Urothelium cell line (cell line): ENCODE measurements around the gene EML2.
"Not testable (repeated sequence)": the region's sequence is repeated elsewhere in the genome, so short reads cannot be mapped to it uniquely, and the experiment has no call there.

Experiments
- DNase-seq: peaks from one replicate; pipeline ENCODE4 v3.0.0; 2011; ENCODE audit warnings: low spot score, mixed read lengths
- FAIRE-seq: peaks from 2 replicates; lab custom pipeline; 2011; peaks lifted over from hg19 to GRCh38; lab: Jason Lieb, UNC

The EML2 gene, protein sequence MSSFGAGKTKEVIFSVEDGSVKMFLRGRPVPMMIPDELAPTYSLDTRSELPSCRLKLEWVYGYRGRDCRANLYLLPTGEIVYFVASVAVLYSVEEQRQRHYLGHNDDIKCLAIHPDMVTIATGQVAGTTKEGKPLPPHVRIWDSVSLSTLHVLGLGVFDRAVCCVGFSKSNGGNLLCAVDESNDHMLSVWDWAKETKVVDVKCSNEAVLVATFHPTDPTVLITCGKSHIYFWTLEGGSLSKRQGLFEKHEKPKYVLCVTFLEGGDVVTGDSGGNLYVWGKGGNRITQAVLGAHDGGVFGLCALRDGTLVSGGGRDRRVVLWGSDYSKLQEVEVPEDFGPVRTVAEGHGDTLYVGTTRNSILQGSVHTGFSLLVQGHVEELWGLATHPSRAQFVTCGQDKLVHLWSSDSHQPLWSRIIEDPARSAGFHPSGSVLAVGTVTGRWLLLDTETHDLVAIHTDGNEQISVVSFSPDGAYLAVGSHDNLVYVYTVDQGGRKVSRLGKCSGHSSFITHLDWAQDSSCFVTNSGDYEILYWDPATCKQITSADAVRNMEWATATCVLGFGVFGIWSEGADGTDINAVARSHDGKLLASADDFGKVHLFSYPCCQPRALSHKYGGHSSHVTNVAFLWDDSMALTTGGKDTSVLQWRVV

DNA sequence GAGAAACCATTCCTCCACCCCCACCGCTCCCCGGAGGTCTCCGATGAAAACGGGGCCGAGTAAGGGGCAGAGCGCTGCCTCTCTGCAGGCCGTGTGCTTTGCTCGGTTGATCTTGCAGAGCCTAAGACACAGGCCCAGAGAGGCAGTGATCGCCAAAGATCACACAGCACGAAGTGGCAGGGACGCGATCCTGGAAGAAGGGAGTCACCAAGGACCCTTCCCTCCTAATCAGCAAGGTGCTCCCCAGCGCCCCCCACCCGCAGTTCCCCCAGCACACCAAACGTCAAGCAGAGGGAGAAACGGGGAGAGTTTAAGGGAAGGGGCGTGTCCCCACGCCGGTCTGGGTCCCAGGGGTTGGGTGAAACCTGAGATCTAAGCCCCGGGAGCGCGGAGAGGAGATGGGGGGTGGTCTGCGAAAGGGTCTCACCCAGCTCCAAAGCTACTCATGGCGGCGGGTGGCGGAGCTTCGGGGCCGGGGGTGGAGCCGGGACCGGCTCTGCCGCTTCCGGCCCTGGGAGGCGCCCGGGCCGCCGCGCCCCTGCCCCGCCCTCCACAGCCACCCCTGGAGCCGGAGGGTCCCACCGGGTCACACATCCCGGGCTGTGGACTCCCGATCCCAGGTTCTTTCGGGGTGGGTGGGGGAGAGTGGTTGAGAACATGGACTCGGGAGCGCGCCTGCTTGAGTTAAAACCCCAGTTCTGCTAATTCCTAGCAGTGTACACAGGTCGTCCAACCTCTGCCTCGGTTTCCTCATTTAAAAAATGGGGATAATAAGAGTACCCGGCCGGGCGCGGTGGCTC, at the start of gene EML2:
Gene EML2, minus strand, starts transcription at position 468 of the 800 bp plus-strand sequence. Its CDS starts 21 bp downstream, at position 447.
- peak; percentile 60 for DNase-seq
- FAIRE-seq, result no peak

DNA sequence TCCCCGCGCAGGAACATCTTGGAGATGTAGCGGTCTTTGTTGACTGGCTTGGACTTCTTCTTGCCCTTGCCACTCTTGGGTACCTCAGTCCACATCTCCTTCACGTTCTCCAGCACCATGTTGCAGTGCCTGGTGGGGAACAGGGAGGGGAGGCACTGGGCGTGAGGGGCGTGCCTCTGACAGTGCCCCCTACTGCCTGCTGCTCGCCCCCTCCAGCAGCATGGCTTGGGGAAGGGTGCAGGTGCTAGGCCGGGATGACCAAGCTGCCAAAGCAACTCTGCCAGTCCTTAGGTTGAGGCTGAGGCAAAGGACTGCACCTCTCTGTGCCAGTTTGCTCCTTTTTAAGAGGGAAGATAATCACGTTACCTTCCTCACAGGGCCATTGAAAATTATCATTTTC, 48.4 kb upstream of the EML2 start:
- DNase-seq (no peak), FAIRE-seq (peak; percentile 58)

DNA sequence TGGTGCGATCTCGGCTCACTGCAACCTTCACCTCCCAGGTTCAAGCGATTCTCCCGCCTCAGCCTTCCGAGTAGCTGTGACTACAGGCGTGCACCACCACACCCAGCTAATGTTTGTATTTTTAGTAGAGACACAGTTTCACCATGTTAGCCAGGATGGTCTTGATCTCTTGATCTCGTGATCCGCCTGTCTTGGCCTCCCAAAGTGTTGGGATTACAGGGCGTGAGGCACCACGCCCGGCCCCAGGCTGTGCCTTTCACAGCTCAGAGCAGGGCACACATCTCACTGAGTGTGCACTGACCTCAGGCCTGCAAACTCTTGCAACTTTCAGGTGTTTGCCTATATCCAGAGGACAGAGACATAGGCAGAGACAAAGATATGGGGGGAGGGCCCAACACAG, 45.8 kb upstream of the EML2 start:
- not testable (repeated sequence) for DNase-seq, FAIRE-seq

DNA sequence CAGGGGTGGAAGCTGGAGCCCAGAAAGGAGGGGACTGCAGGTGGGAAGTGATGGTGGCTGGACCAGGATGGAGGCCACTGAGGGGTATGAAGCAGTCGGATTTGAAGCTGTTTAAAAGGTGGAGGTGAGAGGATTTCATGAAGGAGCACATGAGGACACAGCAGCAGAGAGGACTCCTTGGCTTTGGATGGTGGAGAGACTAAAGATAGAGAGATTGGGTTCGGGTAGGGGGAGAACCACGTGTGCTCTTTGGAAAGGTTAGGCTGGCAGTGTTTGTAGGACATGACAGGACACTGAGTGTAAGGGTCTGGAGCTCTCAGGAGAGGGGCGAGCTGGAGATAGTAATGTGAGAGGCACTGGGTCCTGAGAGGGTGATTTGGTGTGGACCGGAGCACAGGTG, 43.7 kb upstream of the EML2 start:
- no peak for FAIRE-seq
- no peak for DNase-seq

DNA sequence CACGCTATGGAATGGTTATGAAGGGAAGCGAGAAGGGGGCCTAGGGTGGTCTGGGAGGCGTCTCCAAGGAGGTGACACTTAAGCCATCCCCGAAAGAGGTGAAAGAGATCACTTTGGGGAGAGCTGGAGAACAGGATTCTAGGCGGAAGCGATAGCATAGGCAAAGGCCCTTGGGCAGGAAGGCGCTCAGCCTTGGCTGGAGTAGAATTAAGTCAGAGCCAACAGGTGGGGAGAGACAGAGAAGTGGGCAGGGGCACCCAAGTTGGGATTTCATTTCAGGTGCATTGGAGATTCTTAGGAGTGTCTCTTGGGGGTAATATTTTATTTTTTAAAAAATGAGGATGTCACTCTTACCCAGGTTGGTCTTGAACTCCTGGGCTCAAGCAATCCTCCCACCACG, 42.9 kb upstream of the EML2 start:
- DNase-seq (no peak), FAIRE-seq (no peak)

DNA sequence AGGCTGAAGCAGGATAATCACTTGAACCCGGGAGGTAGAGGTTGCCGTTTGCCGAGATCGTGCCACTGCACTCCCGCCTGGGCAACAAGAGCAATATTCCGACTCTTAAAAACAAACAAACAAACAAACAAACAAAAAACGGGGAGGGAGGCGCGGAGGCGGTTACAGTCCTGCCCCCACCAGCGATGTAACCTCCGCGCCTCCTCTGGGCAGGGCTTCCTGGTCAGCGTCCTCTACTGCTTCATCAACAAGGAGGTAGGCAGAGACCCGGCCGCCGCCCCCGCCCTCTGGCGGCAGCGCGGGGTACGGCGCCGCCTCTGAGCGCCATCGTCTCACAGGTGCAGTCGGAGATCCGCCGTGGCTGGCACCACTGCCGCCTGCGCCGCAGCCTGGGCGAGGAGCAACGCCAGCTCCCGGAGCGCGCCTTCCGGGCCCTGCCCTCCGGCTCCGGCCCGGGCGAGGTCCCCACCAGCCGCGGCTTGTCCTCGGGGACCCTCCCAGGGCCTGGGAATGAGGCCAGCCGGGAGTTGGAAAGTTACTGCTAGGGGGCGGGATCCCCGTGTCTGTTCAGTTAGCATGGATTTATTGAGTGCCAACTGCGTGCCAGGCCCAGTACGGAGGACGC, 42.3 kb upstream of the EML2 start:
- DNase-seq, result peak; percentile 90
- peak; percentile 35 for FAIRE-seq

DNA sequence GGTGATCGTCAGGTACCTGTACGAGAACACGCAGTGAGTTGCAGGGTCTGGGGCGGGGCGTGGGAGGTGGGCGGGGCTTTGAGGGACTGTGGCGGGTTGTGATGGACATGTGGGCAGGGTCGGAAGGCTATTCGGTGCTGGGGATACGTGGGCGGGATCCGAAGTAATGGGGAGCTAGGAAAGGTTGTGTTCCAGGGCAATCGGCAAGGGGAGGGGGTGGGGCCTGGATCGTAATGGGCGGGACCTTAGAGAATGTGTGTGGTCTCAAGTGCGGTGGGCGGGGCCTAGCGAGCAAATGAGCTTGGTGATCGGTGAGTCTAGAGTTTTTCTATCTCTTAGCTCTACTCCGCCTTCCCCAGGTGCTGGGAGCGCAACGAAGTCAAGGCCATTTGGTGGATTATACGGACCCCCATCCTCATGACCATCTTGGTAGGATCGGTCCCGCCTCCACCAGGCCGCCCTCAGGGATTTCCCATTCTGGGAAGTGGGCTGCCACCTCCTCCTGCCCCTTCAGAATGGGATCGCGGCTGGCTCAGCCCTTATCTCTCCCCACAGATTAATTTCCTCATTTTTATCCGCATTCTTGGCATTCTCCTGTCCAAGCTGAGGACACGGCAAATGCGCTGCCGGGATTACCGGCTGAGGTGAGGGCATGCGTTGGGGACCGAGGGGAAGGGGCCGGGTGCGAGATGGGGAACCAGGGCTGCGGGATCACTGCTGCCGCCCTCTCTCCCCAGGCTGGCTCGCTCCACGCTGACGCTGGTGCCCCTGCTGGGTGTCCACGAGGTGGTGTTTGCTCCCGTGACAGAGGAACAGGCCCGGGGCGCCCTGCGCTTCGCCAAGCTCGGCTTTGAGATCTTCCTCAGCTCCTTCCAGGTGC, 38.4 kb upstream of the EML2 start:
- FAIRE-seq (no peak), DNase-seq (no peak)

DNA sequence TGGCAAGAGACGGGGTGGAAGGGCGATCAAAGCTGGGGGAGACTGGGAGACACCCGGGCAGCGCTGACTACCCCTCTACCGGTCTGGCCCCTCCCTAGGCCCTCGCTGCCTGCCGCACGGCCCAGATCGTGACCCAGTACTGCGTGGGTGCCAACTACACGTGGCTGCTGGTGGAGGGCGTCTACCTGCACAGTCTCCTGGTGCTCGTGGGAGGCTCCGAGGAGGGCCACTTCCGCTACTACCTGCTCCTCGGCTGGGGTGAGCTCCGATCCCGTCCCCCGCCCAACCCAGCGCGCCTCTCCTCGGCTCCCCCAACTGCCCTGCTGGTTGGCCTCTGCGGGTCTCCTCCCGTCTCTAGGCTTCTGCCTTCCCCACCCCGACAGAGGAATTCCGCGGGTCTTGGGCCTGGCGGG, 37.7 kb upstream of the EML2 start:
- no peak for DNase-seq
- FAIRE-seq, result no peak

DNA sequence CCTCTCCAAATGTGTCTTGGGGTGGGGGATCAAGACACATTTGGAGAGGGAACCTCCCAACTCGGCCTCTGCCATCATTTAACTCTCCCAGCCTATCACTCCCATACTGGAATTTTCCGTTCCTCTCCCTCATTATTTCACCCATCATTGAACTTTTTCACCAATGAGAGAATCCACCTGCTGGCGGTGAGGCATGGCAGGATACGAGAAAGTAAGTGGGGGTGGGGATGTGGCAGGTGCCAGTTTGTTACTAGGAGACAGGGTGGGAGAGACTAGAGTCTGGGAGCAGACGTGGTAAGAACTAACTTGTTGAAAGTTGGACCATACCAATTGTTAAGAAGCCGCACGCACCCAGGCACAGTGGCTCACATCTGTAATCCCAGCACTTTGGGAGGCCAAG, 35.7 kb upstream of the EML2 start:
- DNase-seq (no peak), FAIRE-seq (no peak)

DNA sequence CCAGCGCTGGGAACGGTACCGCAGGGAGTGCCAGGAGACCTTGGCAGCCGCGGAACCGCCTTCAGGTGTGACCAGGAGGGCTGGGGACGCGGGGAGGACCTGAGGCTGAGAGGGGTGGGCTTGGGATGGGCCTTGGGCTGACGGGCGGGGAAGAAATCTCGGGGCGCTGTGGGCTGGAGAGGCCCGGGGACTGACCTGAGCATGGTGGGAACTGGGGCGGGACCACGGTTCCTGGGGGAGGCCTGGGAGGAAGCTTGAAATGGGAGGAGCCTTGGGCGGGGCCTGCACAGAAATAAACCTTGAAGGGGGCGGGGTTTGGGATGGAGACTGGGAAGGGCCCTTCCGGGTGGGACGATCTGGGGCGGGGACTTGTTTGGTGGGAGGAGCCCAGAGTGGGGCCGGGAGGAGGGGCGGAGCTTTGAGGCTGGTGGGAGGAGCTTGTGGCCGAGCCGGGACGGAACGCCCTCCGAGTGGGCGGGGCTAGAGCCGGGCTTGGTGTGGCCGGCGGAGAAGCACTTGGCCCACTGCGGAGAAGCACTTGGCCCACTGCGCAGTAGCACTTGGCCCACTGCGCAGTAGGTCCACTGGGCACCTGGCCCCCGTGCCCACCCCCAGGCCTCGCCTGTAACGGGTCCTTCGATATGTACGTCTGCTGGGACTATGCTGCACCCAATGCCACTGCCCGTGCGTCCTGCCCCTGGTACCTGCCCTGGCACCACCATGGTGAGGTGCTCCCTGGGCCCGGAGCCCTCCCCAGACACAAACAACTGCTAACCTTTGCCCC, 31.7 kb upstream of the EML2 start:
- DNase-seq, result peak; percentile 49
- no peak for FAIRE-seq

DNA sequence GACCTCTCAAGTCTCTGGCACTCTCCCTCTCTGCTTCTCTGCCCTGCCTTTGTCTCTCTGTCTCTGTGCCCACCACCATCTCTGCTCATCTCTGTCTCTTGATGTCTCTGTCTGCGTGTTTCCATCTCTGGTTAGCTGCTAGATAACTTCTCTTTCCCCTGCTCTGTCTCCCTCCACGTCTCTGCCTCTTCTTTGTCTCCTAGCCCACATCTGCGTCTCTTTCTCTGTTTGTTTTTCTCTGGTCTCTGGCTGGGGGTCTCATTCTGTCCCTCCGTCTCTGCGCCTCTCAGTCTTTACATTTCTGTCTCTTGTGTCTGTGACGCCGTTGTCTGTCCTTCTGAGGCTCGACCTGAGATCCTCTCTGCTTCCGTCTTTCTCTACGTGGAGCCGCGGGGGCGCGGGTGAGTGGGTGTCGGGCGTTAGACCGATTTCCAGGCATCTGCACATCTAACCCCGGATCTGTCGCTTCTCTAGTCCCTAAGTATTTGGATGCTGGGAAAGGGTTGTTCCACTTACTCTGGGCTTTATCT, 29.2 kb upstream of the EML2 start:
- no peak for FAIRE-seq
- no peak for DNase-seq

DNA sequence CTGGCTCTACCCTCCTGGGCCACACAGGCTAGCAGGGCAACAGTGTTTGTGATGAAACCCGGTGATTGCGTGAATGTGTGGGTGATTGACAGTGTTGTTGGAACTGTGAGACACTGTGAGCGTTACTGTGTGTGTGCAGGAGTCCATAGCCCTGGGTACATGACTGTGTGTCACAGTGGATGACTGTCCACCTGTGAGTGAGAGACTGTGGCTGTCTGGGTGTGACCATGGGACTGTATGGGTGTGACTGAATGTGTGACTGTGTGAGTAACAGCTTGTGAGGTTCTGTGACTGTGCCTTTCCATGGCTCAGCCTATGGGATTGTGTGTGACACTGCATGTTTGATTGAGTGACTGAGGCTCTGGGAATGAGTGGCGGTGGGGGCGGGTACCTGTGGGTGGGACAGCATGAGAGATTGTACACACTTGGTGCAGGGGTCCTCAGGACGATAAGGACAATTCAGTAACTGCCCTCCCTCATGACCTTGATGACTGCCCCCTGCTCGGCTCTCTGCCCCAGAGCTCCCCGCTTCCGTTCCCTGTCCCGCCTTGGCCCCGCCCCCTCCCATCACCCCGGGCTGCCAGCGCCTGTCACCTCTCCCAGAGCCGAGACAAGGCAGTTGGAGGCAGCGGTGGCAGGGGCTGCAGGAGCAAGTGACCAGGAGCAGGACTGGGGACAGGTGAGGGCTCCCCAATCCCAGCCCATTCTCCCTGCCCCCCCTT, 28.6 kb upstream of the EML2 start, which contains the start of gene GIPR:
Gene GIPR, plus strand, starts transcription at position 602 of the 722 bp plus-strand sequence. CDS start 1,300 bp downstream, outside the sequence.
- FAIRE-seq (peak; percentile 84), DNase-seq (peak; percentile 67)

DNA sequence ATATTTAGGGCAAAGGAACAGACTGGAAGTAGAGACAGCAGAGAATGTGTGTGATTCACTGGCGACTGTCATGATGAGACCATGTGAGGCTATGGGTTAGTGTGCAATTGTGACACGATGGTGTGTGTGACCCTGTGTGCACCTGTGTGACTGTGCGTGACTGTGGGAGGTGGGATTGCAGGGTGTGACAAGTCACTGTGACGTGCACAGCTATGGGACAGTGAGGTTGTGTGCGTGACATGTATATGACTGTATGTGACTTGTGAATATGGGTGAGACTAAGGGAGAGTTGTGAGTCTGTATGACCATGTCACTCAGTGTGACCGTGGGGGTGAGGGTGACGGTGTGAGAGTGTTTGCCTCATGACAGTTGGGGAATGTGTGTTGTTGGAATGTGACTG, 25.4 kb upstream of the EML2 start:
- DNase-seq (no peak), FAIRE-seq (no peak)

DNA sequence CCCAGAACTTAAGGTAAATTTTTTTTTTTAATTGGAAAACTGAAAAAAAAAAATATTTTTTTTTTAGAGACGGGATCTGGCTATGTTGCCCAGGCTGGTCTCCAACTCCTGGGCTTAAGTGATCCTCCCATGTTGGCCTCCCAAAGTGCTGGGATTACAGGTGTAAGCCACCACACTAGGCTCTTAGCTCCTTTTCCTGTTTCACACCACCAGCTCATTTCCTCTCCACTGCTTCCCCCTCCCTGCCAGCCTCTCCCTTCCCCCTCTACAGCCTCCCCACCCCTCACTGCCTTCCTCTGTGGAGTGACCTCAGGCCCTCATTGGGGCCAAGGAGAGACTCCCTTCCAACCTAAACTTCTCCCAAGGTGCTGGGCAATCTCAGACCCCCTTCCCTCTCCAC, 24.6 kb upstream of the EML2 start:
- DNase-seq (no peak), FAIRE-seq (no peak)

DNA sequence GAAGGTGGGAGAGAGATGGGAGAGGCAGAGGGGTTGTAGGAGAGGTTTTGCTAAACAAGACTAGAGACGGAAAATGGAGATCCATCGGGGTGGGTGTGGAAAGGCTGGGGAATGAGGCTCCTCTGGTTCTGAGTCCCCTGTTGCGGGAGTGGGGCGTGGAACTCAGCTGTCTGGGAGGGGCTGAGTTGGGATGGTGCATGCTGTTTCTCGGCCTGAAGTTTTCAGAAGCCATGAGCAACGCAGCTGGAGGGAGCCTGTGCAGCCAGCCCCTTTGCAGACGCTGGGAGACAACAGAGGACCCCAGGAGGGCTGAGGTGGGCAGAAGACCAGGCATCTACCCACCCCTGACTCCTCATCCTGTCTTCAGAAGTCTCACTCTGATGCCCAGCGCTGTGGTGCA, 21.4 kb upstream of the EML2 start:
- FAIRE-seq (no peak), DNase-seq (no peak)

DNA sequence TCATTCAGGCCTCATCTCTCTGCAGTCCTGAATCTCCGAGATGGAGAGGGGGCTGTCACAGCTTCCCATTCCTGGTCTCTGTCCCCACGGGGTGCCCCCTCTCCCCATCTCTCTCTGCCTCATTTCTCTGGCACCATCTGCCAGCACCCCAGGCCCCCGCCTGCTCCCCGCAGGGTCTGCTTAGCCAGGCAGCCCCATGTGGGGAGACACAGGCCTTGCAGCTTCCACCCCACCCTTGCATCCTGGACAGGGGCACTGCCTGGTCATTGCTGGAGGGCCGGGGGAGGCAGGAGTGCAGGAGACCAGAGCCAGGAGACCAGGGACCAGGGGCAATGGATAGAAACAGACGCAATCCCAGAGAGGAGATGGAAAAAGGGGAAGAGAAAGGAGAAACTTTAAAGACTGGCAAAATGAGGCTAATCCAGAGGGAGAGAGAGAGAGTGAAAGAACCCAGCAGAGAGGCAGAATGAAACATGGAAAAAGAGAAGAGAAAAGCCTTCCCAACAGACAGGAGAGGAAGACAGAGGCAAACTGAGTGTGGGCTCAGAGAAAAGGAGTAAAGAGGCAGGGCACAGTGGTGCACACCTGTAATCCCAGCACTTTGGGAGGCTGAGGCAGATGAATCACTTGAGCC, 20.0 kb upstream of the EML2 start:
- FAIRE-seq, result no peak
- DNase-seq, result no peak

DNA sequence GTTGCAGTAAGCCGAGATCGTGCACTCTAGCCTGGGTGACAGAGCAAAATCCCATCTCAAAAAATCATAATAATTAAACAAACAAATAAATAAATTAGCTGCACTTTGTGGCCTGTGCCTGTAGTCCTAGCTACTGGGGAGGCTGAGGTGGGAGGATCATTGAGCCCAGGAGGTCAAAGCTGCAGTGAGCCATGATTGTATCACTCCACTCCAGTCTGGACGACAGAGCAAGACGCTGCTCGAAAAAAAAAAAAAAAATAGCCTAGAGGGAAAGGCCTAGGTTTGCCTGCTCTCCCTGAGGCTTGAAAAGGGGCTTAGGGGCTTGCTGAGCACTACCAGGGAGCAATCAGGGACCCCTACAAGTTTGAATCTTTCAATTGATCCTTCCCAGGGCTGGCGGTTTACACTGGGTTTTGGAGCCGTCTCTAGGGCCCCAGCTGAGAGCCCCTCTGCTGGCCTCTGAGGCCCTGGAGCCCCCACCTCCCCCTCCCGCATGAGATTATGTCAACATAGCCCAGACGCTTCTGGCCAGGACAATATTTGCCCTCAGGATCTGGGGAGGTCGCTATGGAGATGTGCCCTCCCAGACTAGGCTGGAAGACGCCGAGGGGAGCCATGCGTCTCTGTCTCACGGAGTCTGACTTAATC, 18.4 kb upstream of the EML2 start:
- DNase-seq, result no peak
- FAIRE-seq, result no peak
